MM.1S (cell line): ENCODE measurements around the gene AGK.

Source experiments
- DNase-seq: peaks from one replicate; pipeline ENCODE4 v3.0.0-alpha.2; 2015
- H2AFZ ChIP-seq: fragments of 300-600 bp; sonication (generic); 2 replicates; pipeline ENCODE4 v1.6.0; 2016; ENCODE audit warnings: antibody characterized with exemption, low read length
- H3F3A ChIP-seq: fragments of 300-600 bp; sonication (generic); 2 replicates; pipeline ENCODE4 v1.6.1; 2016; ENCODE audit warnings: mild to moderate bottlenecking, antibody characterized with exemption, low read length, moderate library complexity, mixed read lengths; ENCODE audit not compliant: insufficient read depth
- H3K27ac ChIP-seq: fragments of 300-600 bp; sonication (generic); 2 replicates; pipeline ENCODE4 v1.5.1; 2016; ENCODE audit warnings: mild to moderate bottlenecking, low read length
- H3K27me3 ChIP-seq: fragments of 300-600 bp; sonication (generic); replicated peaks from 2 replicates; pipeline ENCODE4 v1.6.0; 2016; ENCODE audit warnings: low read length; ENCODE audit not compliant: insufficient read depth
- H3K36me3 ChIP-seq: fragments of 300-600 bp; sonication (generic); replicated peaks from 2 replicates; pipeline ENCODE4 v1.6.1; 2016; ENCODE audit warnings: mild to moderate bottlenecking, low read length, mixed read lengths; ENCODE audit not compliant: insufficient read depth
- H3K4me1 ChIP-seq: fragments of 300-600 bp; sonication (generic); 2 replicates; pipeline ENCODE4 v1.6.1; 2016; ENCODE audit warnings: low read length, mixed read lengths
- H3K4me2 ChIP-seq: fragments of 300-600 bp; sonication (generic); 2 replicates; pipeline ENCODE4 v1.6.0; 2016; ENCODE audit warnings: low read depth, low read length
- H3K4me3 ChIP-seq: fragments of 300-600 bp; sonication (generic); 2 replicates; pipeline ENCODE4 v1.5.1; 2016; ENCODE audit warnings: low read length, mixed read lengths
- H3K79me2 ChIP-seq: fragments of 300-600 bp; sonication (generic); 2 replicates; pipeline ENCODE4 v1.6.1; 2016; ENCODE audit warnings: mixed run types, low read length, mixed read lengths
- H3K9ac ChIP-seq: fragments of 300-600 bp; sonication (generic); 2 replicates; pipeline ENCODE4 v1.6.1; 2016; ENCODE audit warnings: low read length, mixed read lengths
- H3K9me2 ChIP-seq: fragments of 300-600 bp; sonication (generic); replicated peaks from 2 replicates; pipeline ENCODE4 v1.6.1; 2016; ENCODE audit warnings: mild to moderate bottlenecking, low read length, mixed read lengths; ENCODE audit not compliant: insufficient read depth
- H3K9me3 ChIP-seq: fragments of 300-600 bp; sonication (generic); replicated peaks from 2 replicates; pipeline ENCODE4 v1.6.1; 2016; ENCODE audit warnings: mild to moderate bottlenecking, low read length, mixed read lengths; ENCODE audit not compliant: insufficient read depth
- H4K20me1 ChIP-seq: fragments of 300-600 bp; sonication (generic); 2 replicates; pipeline ENCODE4 v1.6.1; 2016; ENCODE audit warnings: mild to moderate bottlenecking, low read length, moderate library complexity, mixed read lengths; ENCODE audit not compliant: insufficient read depth
- CTCF ChIP-seq: fragments of 300-600 bp; sonication (generic); IDR thresholded peaks from 2 replicates; pipeline ENCODE4 v1.5.1; 2016; ENCODE audit warnings: antibody characterized with exemption, low read length, mixed read lengths
- EZH2 ChIP-seq: fragments of 300-600 bp; sonication (generic); optimal IDR thresholded peaks from 2 replicates; pipeline ENCODE3; 2017; ENCODE audit warnings: low read depth, mild to moderate bottlenecking, antibody characterized with exemption, low read length, mixed read lengths
- EZH2phosphoT487 ChIP-seq: fragments of 300-600 bp; sonication (generic); IDR thresholded peaks from 2 replicates; pipeline ENCODE4 v1.6.1; 2018; ENCODE audit warnings: antibody characterized with exemption, low read length

Gene AGK

GRCh38 chr7:141511676-141512396 is 39.4 kb upstream of the AGK start:
- Histone ChIP-seq H3K9ac (no peak overlapping the region), H3K9me3 (no peaks in the 10 kb centered on the region), H3K27me3 (no peaks in the 10 kb centered on the region), H3K4me3 (no peak overlapping the region), H3K4me1 (no peaks in the 10 kb centered on the region), H3K27ac (no peak overlapping the region), H3K36me3 (no peaks in the 10 kb centered on the region), H3K79me2 (no peaks in the 10 kb centered on the region), H3K4me2 (no peak overlapping the region), H4K20me1 (no peaks in the 10 kb centered on the region), H3F3A (no peaks in the 10 kb centered on the region), H3K9me2 (no peaks in the 10 kb centered on the region), H2AFZ (no peak overlapping the region)
- TF ChIP-seq CTCF: no peak
- TF ChIP-seq EZH2: no peak
- no peak for TF ChIP-seq EZH2phosphoT487
- no peak for DNase-seq

GRCh38 chr7:141512597-141512996 is 38.6 kb upstream of the AGK start:
- Histone ChIP-seq H4K20me1 (no peaks in the 10 kb centered on the region), H3K27me3 (no peaks in the 10 kb centered on the region), H3K4me2 (no peak overlapping the region), H3K9me3 (no peaks in the 10 kb centered on the region), H3K9ac (no peak overlapping the region), H3K4me3 (no peak overlapping the region), H3F3A (no peaks in the 10 kb centered on the region), H3K4me1 (no peaks in the 10 kb centered on the region), H2AFZ (no peak overlapping the region), H3K79me2 (no peaks in the 10 kb centered on the region), H3K27ac (no peak overlapping the region), H3K9me2 (no peaks in the 10 kb centered on the region), H3K36me3 (no peaks in the 10 kb centered on the region)
- TF ChIP-seq EZH2: no peak
- no peak for TF ChIP-seq EZH2phosphoT487
- TF ChIP-seq CTCF: no peak
- no peak for DNase-seq

- H3K79me2 ChIP-seq: no peaks in the 10 kb centered on the region
- no peaks in the 10 kb centered on the region for H4K20me1 ChIP-seq
- TF ChIP-seq EZH2phosphoT487 (no peak), CTCF (no peak), EZH2 (no peak)
- H3K4me3 ChIP-seq: no peak overlapping the region
- H3K9me3 ChIP-seq: no peaks in the 10 kb centered on the region
- H3K9ac ChIP-seq: no peak overlapping the region
- H3K4me2 ChIP-seq: no peak overlapping the region
- DNase-seq: no peak
- no peaks in the 10 kb centered on the region for H3K36me3 ChIP-seq
- no peak overlapping the region for H2AFZ ChIP-seq
- H3F3A ChIP-seq: peaks cover under 1% of the 10 kb centered on the region; the same call in 1 of the 2 replicates
- H3K9me2 ChIP-seq: no peaks in the 10 kb centered on the region
- H3K27me3 ChIP-seq: no peaks in the 10 kb centered on the region
- no peak overlapping the region for H3K27ac ChIP-seq
- H3K4me1 ChIP-seq: peaks cover 1% of the 10 kb centered on the region
Measured at GRCh38 chr7:141513720-141514119, 37.5 kb upstream of the AGK start.
